ENCODE measurements around the gene LTBR.
A peak's percentile ranks its signal among the peaks of the same experiment; 100 is the strongest.

The LTBR gene

DNA sequence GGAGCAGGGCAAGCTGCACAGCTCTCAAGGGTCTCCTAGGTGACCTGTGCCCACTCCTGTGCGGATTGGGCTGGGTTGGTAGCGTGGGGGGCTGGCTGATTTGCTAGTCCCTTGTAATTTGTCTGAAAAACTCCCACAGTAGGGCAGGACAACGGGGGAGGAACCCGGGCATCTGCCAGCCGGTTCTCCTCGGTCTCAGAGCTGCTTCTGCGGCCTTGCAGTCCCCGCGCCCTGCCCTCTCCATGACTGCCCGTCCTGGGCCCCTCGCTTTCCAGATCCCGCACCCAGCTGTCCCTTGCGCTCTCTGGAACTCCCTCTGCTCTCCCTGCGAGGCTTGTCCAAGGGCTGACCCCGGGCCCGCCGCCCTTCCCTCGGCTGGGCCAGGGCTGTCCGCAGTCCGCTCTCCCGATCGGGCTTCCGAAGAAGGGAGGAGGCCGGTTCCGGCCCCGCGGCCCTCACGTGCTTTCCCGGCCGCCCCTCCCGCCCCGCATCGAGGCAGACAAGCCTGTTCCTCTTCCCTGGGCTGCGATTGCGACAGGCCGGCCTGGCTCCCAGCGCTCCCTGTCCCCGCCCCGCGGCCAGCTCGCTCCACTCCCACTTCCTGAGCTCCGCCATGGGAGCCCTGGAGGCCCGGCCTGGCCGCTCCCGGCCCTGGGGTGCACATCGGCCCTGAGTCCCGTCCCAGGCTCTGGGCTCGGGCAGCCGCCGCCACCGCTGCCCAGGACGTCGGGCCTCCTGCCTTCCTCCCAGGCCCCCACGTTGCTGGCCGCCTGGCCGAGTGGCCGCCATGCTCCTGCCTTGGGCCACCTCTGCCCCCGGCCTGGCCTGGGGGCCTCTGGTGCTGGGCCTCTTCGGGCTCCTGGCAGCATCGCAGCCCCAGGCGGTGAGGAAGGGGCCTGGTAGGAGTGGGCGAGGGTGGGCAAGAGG lies at the start of gene LTBR:
Gene LTBR, plus strand, starts transcription at position 591 of the 927 bp plus-strand sequence. Its CDS starts 197 bp downstream, at position 788.
- ChIA-PET CTCF (interaction anchor here (0.6 to 2.2 kb wide), 8 partner anchors 9 to 96 kb away, joined by 3 to 11 read pairs (median 3); no protein-coding TSS in a partner anchor), POLR2A (interaction anchor here (0.7 to 1.7 kb wide), 9 partner anchors 9 to 87 kb away, joined by 3 to 13 read pairs (median 4); partner anchors contain the start of genes TNFRSF1A and VAMP1)
- peak; percentile 54 for DNase-seq (ENCODE audit: low read depth, low spot score)
- TF ChIP-seq, protein P1, sequence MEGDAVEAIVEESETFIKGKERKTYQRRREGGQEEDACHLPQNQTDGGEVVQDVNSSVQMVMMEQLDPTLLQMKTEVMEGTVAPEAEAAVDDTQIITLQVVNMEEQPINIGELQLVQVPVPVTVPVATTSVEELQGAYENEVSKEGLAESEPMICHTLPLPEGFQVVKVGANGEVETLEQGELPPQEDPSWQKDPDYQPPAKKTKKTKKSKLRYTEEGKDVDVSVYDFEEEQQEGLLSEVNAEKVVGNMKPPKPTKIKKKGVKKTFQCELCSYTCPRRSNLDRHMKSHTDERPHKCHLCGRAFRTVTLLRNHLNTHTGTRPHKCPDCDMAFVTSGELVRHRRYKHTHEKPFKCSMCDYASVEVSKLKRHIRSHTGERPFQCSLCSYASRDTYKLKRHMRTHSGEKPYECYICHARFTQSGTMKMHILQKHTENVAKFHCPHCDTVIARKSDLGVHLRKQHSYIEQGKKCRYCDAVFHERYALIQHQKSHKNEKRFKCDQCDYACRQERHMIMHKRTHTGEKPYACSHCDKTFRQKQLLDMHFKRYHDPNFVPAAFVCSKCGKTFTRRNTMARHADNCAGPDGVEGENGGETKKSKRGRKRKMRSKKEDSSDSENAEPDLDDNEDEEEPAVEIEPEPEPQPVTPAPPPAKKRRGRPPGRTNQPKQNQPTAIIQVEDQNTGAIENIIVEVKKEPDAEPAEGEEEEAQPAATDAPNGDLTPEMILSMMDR (IDR thresholded peaks at IDR 0.05; ENCODE audit: insufficient read depth, low read length, missing control alignments) = peak; percentile 26
- H3K4me3 ChIP-seq (ENCODE audit: low read depth, low read length) = peak within 1 kb of the TSS; percentile 68

DNA sequence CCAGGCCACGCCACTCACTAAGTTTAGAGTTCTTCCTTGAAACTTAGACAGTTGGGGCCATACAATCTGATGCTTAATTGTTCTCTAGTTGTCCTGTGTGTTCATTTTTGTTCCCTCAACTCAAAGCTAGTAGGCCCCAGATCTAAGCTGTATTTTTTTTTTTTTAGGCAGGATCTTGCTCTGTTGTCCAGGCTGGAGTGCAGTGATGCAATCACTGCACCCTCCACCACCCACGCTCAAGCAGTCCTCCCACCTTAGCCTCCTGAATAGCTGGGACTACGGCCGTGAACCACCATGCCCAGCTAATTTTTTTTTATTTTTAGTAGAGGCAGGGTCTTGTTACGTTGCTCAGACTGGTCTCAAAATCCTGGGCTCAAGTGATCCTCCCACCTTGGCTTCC lies 49.6 kb upstream of the LTBR start:
- TF ChIP-seq, protein P1 (IDR thresholded peaks at IDR 0.05; ENCODE audit: insufficient read depth, low read length, missing control alignments) = no peak
- CTCF ChIA-PET = interaction anchor here (0.8 to 5.4 kb wide), 8 partner anchors 9 to 222 kb away, joined by 3 to 43 read pairs (median 6); partner anchors contain the start of genes IFFO1 and VAMP1
- DNase-seq (ENCODE audit: low read depth, low spot score) = no peak
- no peak overlapping the region for H3K4me3 ChIP-seq (ENCODE audit: low read depth, low read length)
- POLR2A ChIA-PET = interaction anchor here (1.3 to 3.1 kb wide), 5 partner anchors 11 to 200 kb away, joined by 4 to 16 read pairs (median 10); partner anchors contain the start of genes GAPDH and VAMP1

DNA sequence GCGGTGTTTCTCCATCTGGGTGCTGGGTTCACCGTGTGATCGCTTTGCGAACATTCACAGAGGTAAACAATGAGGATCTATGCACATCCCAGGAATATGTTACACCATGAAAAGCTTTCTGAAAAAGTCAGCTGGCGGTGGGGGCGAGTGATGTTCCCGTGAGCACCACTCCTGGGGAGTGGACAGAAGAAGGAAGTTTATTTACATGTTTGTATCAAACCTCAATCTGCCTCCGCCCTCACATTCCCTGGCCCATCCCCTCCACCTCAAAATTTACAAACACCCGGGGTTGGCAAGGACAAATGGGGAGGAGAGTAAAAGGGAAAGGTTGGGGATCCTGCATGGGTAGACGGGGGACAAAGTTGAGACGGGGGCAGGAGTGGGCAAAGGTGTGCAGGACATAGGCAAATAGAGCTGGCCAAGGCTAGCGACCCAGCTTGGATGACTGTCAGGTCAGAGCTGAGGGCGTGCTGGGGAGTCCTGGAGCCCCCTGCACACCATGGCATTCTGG lies 49.0 kb upstream of the LTBR start:
- no peak for DNase-seq (ENCODE audit: low read depth, low spot score)
- ChIA-PET CTCF (interaction anchor here (0.7 to 5.4 kb wide), 12 partner anchors 9 to 222 kb away, joined by 3 to 43 read pairs (median 4); partner anchors contain the start of genes IFFO1 and VAMP1), POLR2A (interaction anchor here (0.8 to 3.1 kb wide), 9 partner anchors 9 to 200 kb away, joined by 3 to 16 read pairs (median 7); partner anchors contain the start of genes GAPDH, LTBR and VAMP1)
- TF ChIP-seq, protein P1 (IDR thresholded peaks at IDR 0.05; ENCODE audit: insufficient read depth, low read length, missing control alignments) = no peak
- H3K4me3 ChIP-seq (ENCODE audit: low read depth, low read length) = peak overlapping the region; percentile 29

DNA sequence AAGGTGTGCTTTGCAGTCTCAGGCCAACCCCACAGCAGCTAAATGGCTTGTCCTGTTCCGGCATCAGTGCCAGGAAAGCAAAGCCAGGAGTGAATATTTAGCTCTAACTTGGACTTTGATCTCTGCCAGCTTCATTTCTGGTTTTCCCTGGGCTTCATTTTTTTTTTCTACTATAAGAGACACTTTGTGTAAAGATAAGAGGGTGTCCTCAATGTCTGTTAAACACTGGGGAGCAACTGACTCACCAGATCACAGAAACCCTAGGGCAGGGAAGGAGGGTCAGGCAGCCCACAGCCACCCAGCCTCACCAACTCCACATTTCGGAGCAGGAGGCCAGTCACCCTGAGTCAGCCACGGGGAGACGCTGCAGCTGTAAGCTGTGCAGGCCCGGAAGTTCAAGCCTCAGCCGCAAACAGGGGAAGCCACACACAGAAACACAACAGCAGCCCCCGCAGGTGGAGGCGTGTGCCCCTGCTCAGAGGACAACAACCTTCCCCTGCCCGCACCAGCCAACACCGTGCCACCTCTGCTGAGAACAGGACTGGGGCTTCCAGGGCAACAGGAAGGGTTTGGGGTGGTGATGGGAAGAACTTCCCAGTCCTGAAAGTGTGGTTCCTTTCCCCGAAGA lies 48.4 kb upstream of the LTBR start:
- DNase-seq (ENCODE audit: low read depth, low spot score) = no peak
- peak overlapping the region; percentile 54 for H3K4me3 ChIP-seq (ENCODE audit: low read depth, low read length)
- ChIA-PET CTCF (interaction anchor here (0.6 to 5.4 kb wide), 13 partner anchors 10 to 202 kb away, joined by 3 to 43 read pairs (median 3); partner anchors contain the start of gene VAMP1), POLR2A (interaction anchor here (0.8 to 3.1 kb wide), 12 partner anchors 9 to 347 kb away, joined by 3 to 16 read pairs (median 6); partner anchors contain the start of genes GAPDH and LTBR)
- TF ChIP-seq, protein P1 (IDR thresholded peaks at IDR 0.05; ENCODE audit: insufficient read depth, low read length, missing control alignments) = peak; percentile 86

DNA sequence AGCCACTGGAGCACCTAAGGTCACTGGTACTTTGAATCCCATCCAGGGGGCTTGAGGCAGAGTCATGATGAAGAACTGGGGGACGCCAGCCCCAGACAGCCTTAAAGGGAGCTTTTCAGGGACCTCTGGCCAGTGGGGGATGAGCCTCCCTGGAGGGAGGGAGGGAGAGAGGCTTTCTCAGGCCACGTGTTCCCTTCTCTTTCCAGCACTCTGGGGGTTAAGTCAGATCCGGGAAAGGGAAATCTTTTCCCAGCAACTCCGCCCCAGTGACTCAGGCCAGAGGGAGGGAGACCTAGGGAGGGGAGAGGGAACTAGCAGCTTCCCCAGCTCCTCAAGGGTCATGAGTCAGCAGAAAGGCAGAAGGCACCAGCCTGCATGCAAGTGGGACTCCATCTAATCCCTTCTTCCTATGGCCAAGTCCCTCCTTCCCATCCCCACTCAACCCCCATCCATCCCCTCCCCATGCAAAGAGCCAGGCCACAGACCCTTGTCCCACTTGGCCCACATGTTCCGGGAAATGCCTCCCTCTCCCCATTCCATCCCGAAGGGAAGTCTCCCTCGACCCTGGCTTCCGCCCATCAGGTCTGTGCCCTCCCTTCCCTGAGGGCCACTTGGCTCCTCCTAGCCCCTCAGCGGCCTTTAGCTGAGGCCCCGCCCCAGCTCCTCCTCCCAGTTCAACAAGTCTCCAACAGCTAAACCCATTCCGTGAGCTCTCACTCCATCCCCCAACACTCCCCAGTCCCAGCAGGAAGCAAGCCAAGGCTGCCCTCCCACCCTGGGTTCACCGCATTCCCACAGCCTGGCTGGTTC lies 47.7 kb upstream of the LTBR start:
- peak; percentile 96 for DNase-seq (ENCODE audit: low read depth, low spot score)
- TF ChIP-seq, protein P1 (IDR thresholded peaks at IDR 0.05; ENCODE audit: insufficient read depth, low read length, missing control alignments) = no peak
- H3K4me3 ChIP-seq (ENCODE audit: low read depth, low read length) = peak overlapping the region; percentile 54
- POLR2A ChIA-PET = interaction anchor here (0.6 to 3.1 kb wide), 15 partner anchors 9 to 348 kb away, joined by 3 to 16 read pairs (median 4); partner anchors contain the start of genes GAPDH, LTBR and VAMP1
- CTCF ChIA-PET = interaction anchor here (0.6 to 5.4 kb wide), 8 partner anchors 9 to 348 kb away, joined by 3 to 43 read pairs (median 8); no protein-coding TSS in a partner anchor

Data from AG04449 (cell line).